Natural killer cell (primary cell): ENCODE results near the gene DVL2. TPM values are rescaled to one million over a fixed set of nuclear protein-coding genes. Genes with fewer than 3 reads are reported as not detected.
A peak's percentile ranks its signal among the peaks of the same experiment; 100 is the strongest.

Source experiments
- ATAC-seq, 3 donors: fragments of 150-1000 bp in 2 of 3; fragments of 200-7000 bp in 1 of 3; cut with Tn5 transposase; 1 replicate in 1 of 3; 2 replicates in 2 of 3; pipeline ENCODE4 v1.10.0; 2021; ENCODE audit warnings: mild to moderate bottlenecking in 2 of 3, moderate library complexity in 2 of 3
- DNase-seq, 2 donors: peaks; one replicate each; pipeline versions ENCODE4 v3.0.0 to v3.0.0-alpha.2; 2013 to 2021; ENCODE audit warnings: mixed read lengths in 1 of 2
- H3K27ac ChIP-seq: one replicate; pipeline ENCODE4 v1.5.1; 2013; ENCODE audit warnings: mild to moderate bottlenecking, low read length
- H3K27me3 ChIP-seq: one replicate; pipeline ENCODE4 v1.6.1; 2013; ENCODE audit warnings: low read length; ENCODE audit not compliant: control insufficient read depth, insufficient read depth
- H3K36me3 ChIP-seq: one replicate; pipeline ENCODE4 v1.6.1; 2013; ENCODE audit warnings: low read length; ENCODE audit not compliant: control insufficient read depth, insufficient read depth
- H3K4me1 ChIP-seq: one replicate; pipeline ENCODE4 v1.6.1; 2013; ENCODE audit warnings: low read length; ENCODE audit not compliant: control insufficient read depth, insufficient read depth
- H3K4me3 ChIP-seq: one replicate; pipeline ENCODE4 v1.5.1; 2013; ENCODE audit warnings: low read length
- H3K9me3 ChIP-seq: one replicate; pipeline ENCODE4 v1.6.1; 2013; ENCODE audit warnings: low read length; ENCODE audit not compliant: control insufficient read depth, insufficient read depth
- H3K27ac Mint-ChIP-seq, 2 donors: one replicate each; pipeline ENCODE4 v1.8.0; 2022; ENCODE audit warnings: mild to moderate bottlenecking in 2 of 2, mixed read lengths in 2 of 2, moderate library complexity in 1 of 2
- H3K27me3 Mint-ChIP-seq, 2 donors: one replicate each; pipeline ENCODE4 v1.8.0; 2022; ENCODE audit warnings: low read depth in 2 of 2, mixed read lengths in 2 of 2
- H3K36me3 Mint-ChIP-seq: one replicate; pipeline ENCODE4 v1.8.0; 2022; ENCODE audit warnings: mixed read lengths
- H3K4me1 Mint-ChIP-seq, 2 donors: one replicate each; pipeline ENCODE4 v1.8.0; 2022; ENCODE audit warnings: mixed read lengths in 2 of 2
- H3K4me3 Mint-ChIP-seq: one replicate; pipeline ENCODE4 v1.8.0; 2022; ENCODE audit warnings: mild to moderate bottlenecking, moderate library complexity, mixed read lengths
- H3K9me3 Mint-ChIP-seq, 2 donors: one replicate each; pipeline ENCODE4 v1.8.0; 2022; ENCODE audit warnings: mixed read lengths in 2 of 2
- WGBS: methylation state at CpG from one replicate; pipeline ENCODE4 v1.1.7; 2013; ENCODE audit warnings: missing lambda C conversion rate; ENCODE audit not compliant: insufficient coverage; 5-methylcytosine and 5-hydroxymethylcytosine counted together
- intact Hi-C: fragments of 100-400 bp; cut with micrococcal nuclease; formaldehyde crosslinking; loops from one replicate; pipeline ENCODE4 v1.14.2; 2022
- total RNA-seq, 4 donors: library from RNA; stranded (reverse); fragments of 120-200 nt in 1 of 4; gene quantifications; one replicate each; pipeline versions ENCODE4 v1.2.3 to v1.2.4, GENCODE V29; 2013 to 2022
- TF ChIP-seq, protein P1 (sequence below): fragments of 200-600 bp; IDR thresholded peaks from one replicate; pipeline ENCODE4 v1.8.0; 2022; ENCODE audit warnings: antibody characterized with exemption

Gene DVL2
- total RNA-seq, 3 donors from 2014 or later (not counting 1 experiment from before 2014, with no cell fraction given) = 46.5 to 66.6 (median 61.5) TPM

DNA sequence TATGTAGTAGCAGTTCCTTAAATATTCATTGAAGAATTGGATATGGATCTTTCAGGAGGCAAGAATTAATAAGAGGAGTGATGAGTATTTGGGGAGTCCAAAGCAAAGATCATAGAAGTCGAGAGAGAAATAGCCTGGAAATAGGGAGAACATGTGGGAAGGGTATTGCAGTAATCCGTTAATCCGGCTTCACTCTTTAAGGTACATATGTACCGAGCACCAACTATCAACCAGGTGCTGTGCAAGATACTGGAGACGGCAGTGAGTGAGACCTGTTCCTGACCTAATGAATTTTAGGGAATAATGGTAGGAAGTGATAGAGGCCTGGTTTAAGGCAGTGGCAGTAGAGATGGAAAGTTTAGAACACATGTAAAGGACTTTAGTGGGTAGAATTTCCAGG, 18.8 kb upstream of the DVL2 start:
- WGBS = 87% methylated on average over 5 of the region's 5 CpGs
- H3K9me3 Mint-ChIP-seq = no peaks in the 10 kb centered on the region
- ATAC-seq = no peak
- no peaks in the 10 kb centered on the region for H3K27me3 Mint-ChIP-seq
- peak overlapping the region; percentile 67 for H3K4me3 ChIP-seq
- intact Hi-C loops = loop anchor here (2.0 to 5.0 kb wide), 5 partner anchors 14 to 309 kb away; partner anchors contain the start of genes ACADVL, DLG4, PHF23 and POLR2A
- no peaks in the 10 kb centered on the region for H3K27me3 ChIP-seq
- peak overlapping the region; percentile 88 for H3K4me3 Mint-ChIP-seq
- peak overlapping the region; percentile 93 to 98 for H3K27ac Mint-ChIP-seq
- H3K36me3 ChIP-seq = peaks cover 27% of the 10 kb centered on the region
- TF ChIP-seq, protein P1, sequence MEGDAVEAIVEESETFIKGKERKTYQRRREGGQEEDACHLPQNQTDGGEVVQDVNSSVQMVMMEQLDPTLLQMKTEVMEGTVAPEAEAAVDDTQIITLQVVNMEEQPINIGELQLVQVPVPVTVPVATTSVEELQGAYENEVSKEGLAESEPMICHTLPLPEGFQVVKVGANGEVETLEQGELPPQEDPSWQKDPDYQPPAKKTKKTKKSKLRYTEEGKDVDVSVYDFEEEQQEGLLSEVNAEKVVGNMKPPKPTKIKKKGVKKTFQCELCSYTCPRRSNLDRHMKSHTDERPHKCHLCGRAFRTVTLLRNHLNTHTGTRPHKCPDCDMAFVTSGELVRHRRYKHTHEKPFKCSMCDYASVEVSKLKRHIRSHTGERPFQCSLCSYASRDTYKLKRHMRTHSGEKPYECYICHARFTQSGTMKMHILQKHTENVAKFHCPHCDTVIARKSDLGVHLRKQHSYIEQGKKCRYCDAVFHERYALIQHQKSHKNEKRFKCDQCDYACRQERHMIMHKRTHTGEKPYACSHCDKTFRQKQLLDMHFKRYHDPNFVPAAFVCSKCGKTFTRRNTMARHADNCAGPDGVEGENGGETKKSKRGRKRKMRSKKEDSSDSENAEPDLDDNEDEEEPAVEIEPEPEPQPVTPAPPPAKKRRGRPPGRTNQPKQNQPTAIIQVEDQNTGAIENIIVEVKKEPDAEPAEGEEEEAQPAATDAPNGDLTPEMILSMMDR = no peak
- peaks cover 41 to 43% of the 10 kb centered on the region in 2 donors for H3K4me1 Mint-ChIP-seq
- peaks cover 32% of the 10 kb centered on the region for H3K4me1 ChIP-seq
- peak overlapping the region; percentile 96 for H3K27ac ChIP-seq
- peaks cover 12% of the 10 kb centered on the region for H3K36me3 Mint-ChIP-seq
- no peaks in the 10 kb centered on the region for H3K9me3 ChIP-seq
- DNase-seq = peak in 1 of 2 donors; percentile 11

DNA sequence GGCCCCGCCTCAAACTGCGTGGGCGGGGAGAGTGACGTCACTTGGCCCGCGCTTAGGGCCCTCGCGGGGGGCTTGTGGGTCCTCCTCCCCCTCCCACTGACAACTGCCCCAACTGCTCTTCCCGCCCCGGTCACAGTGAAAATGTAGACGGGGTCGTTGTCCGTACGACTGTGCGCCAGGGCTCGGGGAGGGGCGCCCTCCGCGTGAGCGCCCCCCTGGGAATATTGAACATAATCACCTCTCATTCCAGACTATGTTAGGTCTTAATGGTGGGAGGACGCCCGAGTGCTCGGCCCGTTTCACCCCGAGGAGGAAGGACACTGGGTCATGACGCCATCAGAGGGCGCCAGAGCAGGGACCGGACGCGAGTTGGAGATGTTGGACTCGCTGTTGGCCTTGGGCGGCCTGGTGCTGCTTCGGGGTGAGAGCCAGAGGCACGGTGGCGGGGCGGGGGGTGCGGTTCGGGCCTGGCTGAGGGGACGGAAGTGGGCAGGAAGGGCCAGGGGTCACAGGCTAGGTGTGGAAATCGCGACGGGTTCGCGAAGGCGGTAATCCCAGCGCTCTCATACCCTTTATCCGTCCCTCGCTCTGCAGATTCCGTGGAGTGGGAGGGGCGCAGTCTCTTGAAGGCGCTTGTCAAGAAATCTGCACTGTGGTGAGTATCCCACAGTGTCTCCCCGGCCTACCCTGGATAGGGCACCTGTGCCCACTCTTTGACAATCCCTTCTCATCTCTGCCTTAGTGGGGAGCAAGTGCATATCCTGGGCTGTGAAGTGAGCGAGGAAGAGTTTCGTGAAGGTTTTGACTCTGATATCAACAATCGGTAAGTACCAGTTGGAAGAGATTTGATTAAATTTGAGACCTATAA, 18.1 kb upstream of the DVL2 start, which contains the start of gene ELP5:
TSS of gene ELP5 (plus strand) at position 40 of the 868 bp plus-strand sequence. CDS start at position 376, 336 bp downstream.
- Histone ChIP-seq H3K27me3 (no peaks in the 10 kb centered on the region), H3K4me3 (peak within 1 kb of the TSS; percentile 67), H3K27ac (peak within 1 kb of the TSS; percentile 96), H3K9me3 (no peaks in the 10 kb centered on the region), H3K4me1 (peaks cover 32% of the 10 kb centered on the region), H3K36me3 (peaks cover 27% of the 10 kb centered on the region)
- Mint-ChIP-seq H3K4me1 (peaks cover 41 to 43% of the 10 kb centered on the region in 2 donors), H3K27ac (peak within 1 kb of the TSS; percentile 93 to 98), H3K36me3 (peaks cover 12% of the 10 kb centered on the region), H3K4me3 (peak within 1 kb of the TSS; percentile 92), H3K27me3 (no peaks in the 10 kb centered on the region), H3K9me3 (no peaks in the 10 kb centered on the region)
- intact Hi-C loops = loop anchor here (1.0 to 5.0 kb wide), 7 partner anchors 9 to 310 kb away; partner anchors contain the start of genes ACADVL, DLG4, EIF5A and PHF23
- TF ChIP-seq, protein P1 = no peak
- peak; percentile 62 to 80 (median 64) for ATAC-seq
- WGBS = under 1% methylated on average over 50 of the region's 55 CpGs
- DNase-seq = peak; percentile 89 to 93

DNA sequence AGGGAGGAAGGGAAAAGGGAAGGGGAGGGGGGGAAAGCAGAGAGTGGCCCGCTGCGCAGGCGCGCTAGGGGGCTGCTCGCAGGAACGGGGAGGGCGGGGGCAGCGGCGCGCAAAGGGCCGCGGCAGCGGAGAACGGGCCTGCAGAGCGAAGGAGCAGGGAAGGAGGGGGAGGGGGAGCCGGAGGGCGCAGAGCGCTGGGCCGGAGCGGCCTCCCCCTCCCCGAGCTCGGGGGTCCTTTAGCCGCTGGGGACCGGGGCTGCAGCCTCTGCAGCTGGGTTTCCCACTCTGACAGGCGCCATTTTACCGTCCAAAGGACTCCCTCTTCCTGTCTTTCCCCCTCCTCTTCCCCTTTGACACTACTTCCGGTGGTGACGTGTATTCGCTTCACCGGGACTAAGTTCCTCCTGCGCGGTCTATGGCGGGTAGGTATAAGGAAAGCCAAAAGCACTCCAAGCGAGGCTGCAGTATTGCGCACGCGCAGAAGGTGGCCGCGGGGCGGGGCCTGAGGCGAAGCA, 17.4 kb upstream of the DVL2 start, which contains the start of gene CTDNEP1:
TSS of gene CTDNEP1 (minus strand) at position 74 of the 515 bp plus-strand sequence. CDS start 438 bp downstream, outside the sequence.
- peak within 1 kb of the TSS; percentile 96 for H3K27ac ChIP-seq
- H3K36me3 ChIP-seq = peaks cover 26% of the 10 kb centered on the region
- no peaks in the 10 kb centered on the region for H3K9me3 ChIP-seq
- intact Hi-C loops = loop anchor here (1.0 to 5.0 kb wide), 7 partner anchors 8 to 311 kb away; partner anchors contain the start of genes ACADVL, DLG4, EIF5A and PHF23
- DNase-seq (peak; percentile 98 to 99), ATAC-seq (peak; percentile 82 to 94 (median 86))
- H3K27ac Mint-ChIP-seq = peak within 1 kb of the TSS; percentile 93 to 98
- H3K27me3 ChIP-seq = no peaks in the 10 kb centered on the region
- no peaks in the 10 kb centered on the region for H3K27me3 Mint-ChIP-seq
- H3K36me3 Mint-ChIP-seq = peaks cover 6% of the 10 kb centered on the region
- TF ChIP-seq, protein P1 = no peak
- WGBS = under 1% methylated on average over 40 of the region's 41 CpGs
- H3K4me1 ChIP-seq = peaks cover 32% of the 10 kb centered on the region
- no peaks in the 10 kb centered on the region for H3K9me3 Mint-ChIP-seq
- H3K4me3 ChIP-seq = peak within 1 kb of the TSS; percentile 67
- H3K4me3 Mint-ChIP-seq = peak within 1 kb of the TSS; percentile 92
- peaks cover 41 to 43% of the 10 kb centered on the region in 2 donors for H3K4me1 Mint-ChIP-seq
